Endothelial cell of umbilical vein (primary cell): ENCODE results near the gene C8G. TPM values are rescaled to one million over a fixed set of nuclear protein-coding genes. Genes with fewer than 3 reads are reported as not detected.

Source experiments
- BruUV-seq: library from RNA; stranded (reverse); fragments of 400-500 nt; replicated peaks from 2 replicates; lab custom pipeline; 2021; lab: Mats Ljungman, UMichigan
- CTCF ChIA-PET: fragments of 300-600, 350-600 bp; sonication (Branson Sonifier 250); formaldehyde crosslinking; loops from one replicate; lab custom pipeline; 2021; ENCODE audit warnings: antibody characterized with exemption, inconsistent platforms; lab: Charles Lee
- POLR2A ChIA-PET: fragments of 300-600, 350-600 bp; sonication (Branson Sonifier 250); formaldehyde crosslinking; loops from one replicate; lab custom pipeline; 2021; ENCODE audit warnings: antibody characterized with exemption, inconsistent platforms; lab: Charles Lee
- DNase-seq: peaks from one replicate; pipeline ENCODE4 v3.0.0-alpha.2; 2011; ENCODE audit warnings: low read depth, low spot score
- FAIRE-seq: peaks from 2 replicates; lab custom pipeline; 2011; peaks lifted over from hg19 to GRCh38; lab: Jason Lieb, UNC
- H2AFZ ChIP-seq: 2 replicates; pipeline ENCODE4 v1.6.0; 2012; ENCODE audit warnings: low read depth, low read length, control low read depth, inconsistent platforms
- H3K27ac ChIP-seq: 2 replicates; pipeline ENCODE4 v1.5.1; 2011; ENCODE audit warnings: low read depth, mild to moderate bottlenecking, control low read depth, low read length, moderate library complexity; ENCODE audit not compliant: insufficient read depth
- H3K27me3 ChIP-seq, 2 experiments: 2 replicates each; pipeline versions ENCODE4 v1.6.0 to v1.6.1; 2011; ENCODE audit warnings: low read length in 2 of 2, mixed read lengths in 1 of 2; ENCODE audit not compliant: control insufficient read depth in 2 of 2, insufficient read depth in 2 of 2
- H3K36me3 ChIP-seq, 2 experiments: 2 replicates in 1 of 2; 3 replicates in 1 of 2; pipeline ENCODE4 v1.5.1; 2011; ENCODE audit warnings: low read length in 2 of 2, mild to moderate bottlenecking in 1 of 2, moderate library complexity in 1 of 2; ENCODE audit not compliant: control insufficient read depth in 2 of 2, insufficient read depth in 2 of 2; ENCODE audit errors: extremely low read depth in 1 of 2
- H3K4me1 ChIP-seq: 3 replicates; pipeline ENCODE4 v1.5.1; 2011; ENCODE audit warnings: mild to moderate bottlenecking, low read length; ENCODE audit not compliant: control insufficient read depth, insufficient read depth; ENCODE audit errors: extremely low read depth
- H3K4me2 ChIP-seq: 2 replicates; pipeline ENCODE4 v1.6.1; 2011; ENCODE audit warnings: low read length, control low read depth, mixed read lengths; ENCODE audit not compliant: insufficient read depth
- H3K4me3 ChIP-seq, 3 experiments: fragments of 200-600 bp in 1 of 3; sonication (generic), shearing (Covaris generic) in 1 of 3; replicated peaks in 1 of 3; 2 replicates each; pipeline ENCODE4 v1.5.1; 2011 to 2016; ENCODE audit warnings: control low read depth in 3 of 3, low read length in 3 of 3, mild to moderate bottlenecking in 2 of 3, inconsistent platforms in 1 of 3, low read depth in 1 of 3, moderate library complexity in 1 of 3; ENCODE audit not compliant: insufficient read depth in 1 of 3
- H3K79me2 ChIP-seq: 2 replicates; pipeline ENCODE4 v1.6.0; 2012; ENCODE audit warnings: low read length, inconsistent platforms; ENCODE audit not compliant: control insufficient read depth, insufficient read depth
- H3K9ac ChIP-seq: replicated peaks from 2 replicates; pipeline ENCODE3; 2011; ENCODE audit warnings: low read length, control low read depth; ENCODE audit not compliant: insufficient read depth; ENCODE audit errors: extremely low read depth
- H3K9me1 ChIP-seq: replicated peaks from 3 replicates; pipeline ENCODE4 v1.6.0; 2011; ENCODE audit warnings: mild to moderate bottlenecking, low read length; ENCODE audit not compliant: control insufficient read depth, insufficient read depth; ENCODE audit errors: extremely low read depth
- H3K9me3 ChIP-seq: replicated peaks from 2 replicates; pipeline ENCODE4 v1.5.1; 2012; ENCODE audit warnings: low read length, inconsistent platforms; ENCODE audit not compliant: control insufficient read depth, insufficient read depth
- H4K20me1 ChIP-seq: replicated peaks from 2 replicates; pipeline ENCODE3; 2011; ENCODE audit warnings: mild to moderate bottlenecking, low read length; ENCODE audit not compliant: control insufficient read depth, insufficient read depth; ENCODE audit errors: extremely low read depth
- MYC ChIP-seq: IDR thresholded peaks from one replicate; pipeline ENCODE4 v1.6.1; 2011; ENCODE audit warnings: mild to moderate bottlenecking, low read depth, low read length
- POLR2A ChIP-seq: IDR thresholded peaks from 2 replicates; pipeline ENCODE4 v1.6.1; 2012; ENCODE audit warnings: low read depth, mild to moderate bottlenecking, control low read depth, low read length
- POLR2AphosphoS5 ChIP-seq: IDR thresholded peaks from 2 replicates; pipeline ENCODE4 v1.6.1; 2012; ENCODE audit warnings: low read depth, mild to moderate bottlenecking, control low read depth, low read length, moderate library complexity; ENCODE audit not compliant: insufficient read depth
- dilution Hi-C: fragments of 300-500 bp; cut with MboI; formaldehyde crosslinking; loops from one replicate; pipeline ENCODE4 v1.15.0; 2019; ENCODE audit warnings: low sequenced_read_pairs; ENCODE audit not compliant: extremely low pct_ligation_motif_present
- intact Hi-C: fragments of 100-400 bp; cut with micrococcal nuclease; formaldehyde crosslinking; loops from one replicate; pipeline ENCODE4 v1.10.0; 2022
- polyA plus RNA-seq, 4 experiments: library from polyadenylated mRNA; depleted of rRNA in 3 of 4; stranded (reverse) in 3 of 4; unstranded in 1 of 4; fragments of >200 nt; gene quantifications; 2 replicates each; pipeline versions ENCODE4 v1.2.1 to v1.2.3, GENCODE V29; 2011 to 2012; ENCODE audit warnings: missing spikeins in 1 of 4
- total RNA-seq: library from RNA; stranded (reverse); gene quantifications from 2 replicates; pipeline ENCODE4 v1.2.3, GENCODE V29; 2021
- TF ChIP-seq, protein P1 (sequence below): IDR thresholded peaks from 2 replicates; pipeline ENCODE4 v1.6.1; 2011; ENCODE audit not compliant: insufficient read depth, insufficient read length
- TF ChIP-seq, protein P2 (sequence below), 2 donors: IDR thresholded peaks; 1 replicate in 1 of 2; 2 replicates in 1 of 2; pipeline ENCODE4 v1.5.1; 2011; ENCODE audit warnings: low read length in 2 of 2, mild to moderate bottlenecking in 2 of 2, moderate library complexity in 2 of 2, control low read depth in 1 of 2, inconsistent platforms in 1 of 2, low read depth in 1 of 2; ENCODE audit not compliant: insufficient read depth in 1 of 2; ENCODE audit errors: extremely low read depth in 1 of 2

The C8G gene
- total and polyA plus RNA-seq, 2 donors (not counting 3 experiments of a cell fraction or from before 2014, with no cell fraction given): 0.47 to 1.9 TPM

DNA sequence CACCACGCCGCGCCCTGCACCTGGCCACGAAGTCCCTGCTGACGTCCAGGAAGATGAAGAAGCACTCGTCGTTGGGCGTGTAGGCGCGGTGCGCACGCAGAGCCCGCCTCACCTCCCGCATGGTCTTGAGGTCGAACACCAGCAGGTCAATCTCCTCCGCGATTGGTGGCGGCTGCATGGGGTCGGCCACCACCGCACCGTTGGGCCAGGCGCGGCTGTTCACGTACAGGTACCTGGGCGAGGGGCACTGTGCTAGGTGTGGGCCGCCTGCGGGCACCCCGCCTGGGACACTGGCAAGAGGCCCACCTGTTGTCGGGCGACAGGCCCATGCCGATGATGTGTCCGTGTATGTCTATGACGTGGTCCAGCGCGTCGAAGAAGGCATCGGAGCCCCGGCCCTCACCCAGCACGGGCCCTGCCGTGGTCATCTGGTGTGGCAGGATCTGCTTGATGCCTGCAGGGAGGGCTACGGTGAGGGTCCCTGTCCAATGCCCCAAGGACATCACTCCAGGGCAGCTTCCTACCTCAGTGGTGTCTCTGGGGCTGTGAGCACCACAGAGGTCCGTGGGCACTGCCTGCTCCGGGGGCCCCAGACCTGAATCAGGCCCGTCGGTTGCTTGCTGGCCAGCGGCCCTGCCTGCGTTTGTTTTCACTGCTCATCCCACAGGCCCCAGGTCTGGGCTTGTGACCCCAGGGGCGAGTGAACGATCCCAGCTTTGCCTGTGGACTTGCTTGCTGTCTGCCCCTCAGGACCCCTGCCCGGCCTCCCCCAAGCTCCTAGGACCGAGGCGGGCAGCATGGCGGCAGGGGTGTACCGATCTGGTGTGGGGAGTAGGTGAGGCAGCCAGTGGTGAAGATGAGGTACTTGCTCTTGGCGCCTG is 3.6 kb upstream of the C8G start:
- DNase-seq (no peak), FAIRE-seq (no peak)
- Histone ChIP-seq H3K4me1 (no peaks in the 10 kb centered on the region), H4K20me1 (no peaks in the 10 kb centered on the region), H3K36me3 (peaks cover 2 to 31% of the 10 kb centered on the region in 2 experiments), H3K79me2 (peaks cover 26% of the 10 kb centered on the region), H3K27me3 (no peaks in the 10 kb centered on the region), H3K4me2 (no peak overlapping the region), H3K27ac (no peak overlapping the region), H3K9ac (no peak overlapping the region), H3K9me1 (no peaks in the 10 kb centered on the region), H3K4me3 (no peak overlapping the region), H3K9me3 (no peaks in the 10 kb centered on the region), H2AFZ (no peak overlapping the region)
- dilution Hi-C loops (loop anchor here (25.0 kb wide), 1 partner anchor 129 kb away; the partner anchor contains the start of gene RABL6), intact Hi-C loops (loop anchor here (5.0 kb wide), 1 partner anchor 54 kb away; the partner anchor contains the start of gene TRAF2)
- TF ChIP-seq POLR2AphosphoS5 (no peak), POLR2A (no peak), MYC (no peak)
- TF ChIP-seq, protein P1, sequence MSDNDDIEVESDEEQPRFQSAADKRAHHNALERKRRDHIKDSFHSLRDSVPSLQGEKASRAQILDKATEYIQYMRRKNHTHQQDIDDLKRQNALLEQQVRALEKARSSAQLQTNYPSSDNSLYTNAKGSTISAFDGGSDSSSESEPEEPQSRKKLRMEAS: no peak
- TF ChIP-seq, protein P2, sequence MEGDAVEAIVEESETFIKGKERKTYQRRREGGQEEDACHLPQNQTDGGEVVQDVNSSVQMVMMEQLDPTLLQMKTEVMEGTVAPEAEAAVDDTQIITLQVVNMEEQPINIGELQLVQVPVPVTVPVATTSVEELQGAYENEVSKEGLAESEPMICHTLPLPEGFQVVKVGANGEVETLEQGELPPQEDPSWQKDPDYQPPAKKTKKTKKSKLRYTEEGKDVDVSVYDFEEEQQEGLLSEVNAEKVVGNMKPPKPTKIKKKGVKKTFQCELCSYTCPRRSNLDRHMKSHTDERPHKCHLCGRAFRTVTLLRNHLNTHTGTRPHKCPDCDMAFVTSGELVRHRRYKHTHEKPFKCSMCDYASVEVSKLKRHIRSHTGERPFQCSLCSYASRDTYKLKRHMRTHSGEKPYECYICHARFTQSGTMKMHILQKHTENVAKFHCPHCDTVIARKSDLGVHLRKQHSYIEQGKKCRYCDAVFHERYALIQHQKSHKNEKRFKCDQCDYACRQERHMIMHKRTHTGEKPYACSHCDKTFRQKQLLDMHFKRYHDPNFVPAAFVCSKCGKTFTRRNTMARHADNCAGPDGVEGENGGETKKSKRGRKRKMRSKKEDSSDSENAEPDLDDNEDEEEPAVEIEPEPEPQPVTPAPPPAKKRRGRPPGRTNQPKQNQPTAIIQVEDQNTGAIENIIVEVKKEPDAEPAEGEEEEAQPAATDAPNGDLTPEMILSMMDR (IDR thresholded peaks at IDR 0.05; ENCODE audit: extremely low read depth in 1 of 2, insufficient read depth in 1 of 2, low read depth in 1 of 2, low read length in 2 of 2): no peak
- POLR2A ChIA-PET: no interaction called here
- no TSS peak for BruUV-seq
- CTCF ChIA-PET: no interaction called here
